Neural cell (in vitro differentiated cells): ENCODE results near the gene KLF13.

Experiments
- CTCF ChIP-seq: fragments of 450-650 bp; IDR thresholded peaks from 2 replicates; pipeline ENCODE4 v1.5.1; 2014; ENCODE audit warnings: antibody characterized with exemption, mild to moderate bottlenecking, moderate library complexity; ENCODE audit not compliant: poor library complexity, severe bottlenecking
- EP300 ChIP-seq: fragments of 450-650 bp; conservative IDR thresholded peaks from 2 replicates; pipeline ENCODE4 v1.6.1; 2014; ENCODE audit warnings: antibody characterized with exemption, mild to moderate bottlenecking, moderate library complexity; ENCODE audit not compliant: poor library complexity, severe bottlenecking
- EZH2 ChIP-seq: fragments of 200-600, 300-800 bp; shearing (Covaris generic), sonication (generic); IDR thresholded peaks from 2 replicates; pipeline ENCODE4 v1.6.1; 2014; ENCODE audit warnings: antibody characterized with exemption, low read length, borderline replicate concordance, mild to moderate bottlenecking; ENCODE audit not compliant: insufficient read depth, poor library complexity, severe bottlenecking
- MXI1 ChIP-seq: fragments of 450-650 bp; conservative IDR thresholded peaks from 2 replicates; pipeline ENCODE4 v1.6.1; 2014; ENCODE audit warnings: antibody characterized with exemption, mild to moderate bottlenecking; ENCODE audit not compliant: poor library complexity, severe bottlenecking
- POLR2AphosphoS5 ChIP-seq: IDR thresholded peaks from 2 replicates; pipeline ENCODE4 v1.6.1; 2012
- RAD21 ChIP-seq: fragments of 450-650 bp; conservative IDR thresholded peaks from 2 replicates; pipeline ENCODE4 v1.6.1; 2014; ENCODE audit warnings: antibody characterized with exemption, mild to moderate bottlenecking, moderate library complexity
- REST ChIP-seq: IDR thresholded peaks from 2 replicates; pipeline ENCODE4 v1.6.1; 2012; ENCODE audit warnings: borderline replicate concordance
- SMC3 ChIP-seq: fragments of 450-650 bp; conservative IDR thresholded peaks from 2 replicates; pipeline ENCODE4 v1.6.1; 2014; ENCODE audit warnings: antibody characterized with exemption, mild to moderate bottlenecking, moderate library complexity; ENCODE audit not compliant: poor library complexity
- TAF1 ChIP-seq: IDR thresholded peaks from 2 replicates; pipeline ENCODE4 v1.6.1; 2012; ENCODE audit warnings: low read depth

- TF ChIP-seq CTCF (no peak), EZH2 (no peak), RAD21 (no peak), SMC3 (no peak), POLR2AphosphoS5 (no peak), EP300 (no peak), REST (no peak), TAF1 (no peak), MXI1 (no peak)
Observed at GRCh38 chr15:31402511-31403056, 75.9 kb downstream of the KLF13 start.
